SK-N-SH treated with all-trans-retinoic acid at 6 μM for 48 hours (cell line): Measurements from ENCODE around the gene HECA.

Experiments used
- CREB5 ChIP-seq: fragments of 250-450 bp; sonication (Bioruptor Pico); IDR thresholded peaks from 2 replicates; pipeline ENCODE4 v1.5.1; 2020; ENCODE audit warnings: low read depth, mild to moderate bottlenecking, moderate library complexity
- CSDC2 ChIP-seq: fragments of 250-450 bp; sonication (Bioruptor Pico); IDR thresholded peaks from 2 replicates; pipeline ENCODE4 v1.5.0; 2020; ENCODE audit warnings: mild to moderate bottlenecking, moderate library complexity
- CSRNP3 ChIP-seq: fragments of 250-450 bp; sonication (Bioruptor Pico); IDR thresholded peaks from 2 replicates; pipeline ENCODE4 v1.5.1; 2021; ENCODE audit warnings: mild to moderate bottlenecking, moderate library complexity
- ISL1 ChIP-seq: fragments of 250-450 bp; sonication (Bioruptor Pico); IDR thresholded peaks from 2 replicates; pipeline ENCODE4 v2.1.2; 2022; ENCODE audit warnings: mild to moderate bottlenecking, moderate library complexity
- RARB ChIP-seq: fragments of 250-450 bp; sonication (Bioruptor Pico); IDR thresholded peaks from 2 replicates; pipeline ENCODE4 v1.8.0; 2021; ENCODE audit warnings: mild to moderate bottlenecking, moderate library complexity
- TCF4 ChIP-seq: fragments of 250-450 bp; sonication (Bioruptor Pico); IDR thresholded peaks from 2 replicates; pipeline ENCODE4 v1.8.0; 2021; ENCODE audit warnings: mild to moderate bottlenecking, moderate library complexity, borderline replicate concordance
- TSHZ2 ChIP-seq: fragments of 250-450 bp; sonication (Bioruptor Pico); IDR thresholded peaks from 2 replicates; pipeline ENCODE4 v1.5.0; 2020; ENCODE audit warnings: mild to moderate bottlenecking, moderate library complexity
- ZFP3 ChIP-seq: fragments of 250-450 bp; sonication (Bioruptor Pico); IDR thresholded peaks from 2 replicates; pipeline ENCODE4 v1.5.0; 2020; ENCODE audit warnings: mild to moderate bottlenecking, moderate library complexity
- ZFP30 ChIP-seq: fragments of 450-650 bp; formaldehyde crosslinking; IDR thresholded peaks from 2 replicates; pipeline ENCODE4 v1.5.0; 2022; ENCODE audit warnings: mild to moderate bottlenecking, moderate library complexity
- ZNF70 ChIP-seq: fragments of 450-650 bp; formaldehyde crosslinking; IDR thresholded peaks from 2 replicates; pipeline ENCODE4 v1.5.0; 2020; ENCODE audit warnings: mild to moderate bottlenecking, moderate library complexity

GRCh38 chr6:139173822-139174221, 38.9 kb downstream of the HECA start:
- TF ChIP-seq CSRNP3 (CRISPR knock-in tag) (no peak), CSDC2 (CRISPR knock-in tag) (no peak), CREB5 (CRISPR knock-in tag) (no peak), ZFP30 (CRISPR knock-in tag) (no peak), TSHZ2 (CRISPR knock-in tag) (no peak), ZFP3 (no peak), ZNF70 (CRISPR knock-in tag) (no peak), ISL1 (CRISPR knock-in tag) (no peak), TCF4 (CRISPR knock-in tag) (no peak), RARB (no peak)
